ENCODE measurements around the gene FOXP1.

DNA sequence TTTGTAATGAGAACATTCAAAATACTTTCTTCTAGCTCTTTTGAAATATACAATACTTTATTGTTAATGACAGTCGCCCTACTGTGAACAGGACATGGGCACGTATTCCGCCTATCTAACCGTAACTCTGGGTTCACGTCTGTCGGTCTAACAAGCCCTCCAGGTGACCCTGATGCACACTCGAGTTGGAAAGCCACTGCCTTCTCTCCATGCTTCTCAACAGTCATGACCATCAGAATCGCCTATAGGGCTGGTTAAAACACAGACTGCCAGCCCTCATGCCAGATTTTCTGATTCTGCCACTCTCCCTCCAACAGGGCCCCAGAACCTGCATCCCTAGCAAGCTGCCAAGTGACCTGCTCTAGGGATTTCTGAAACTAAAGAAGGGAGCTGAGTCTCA lies 140.2 kb downstream of the FOXP1 start:
- TF ChIP-seq, protein P1, sequence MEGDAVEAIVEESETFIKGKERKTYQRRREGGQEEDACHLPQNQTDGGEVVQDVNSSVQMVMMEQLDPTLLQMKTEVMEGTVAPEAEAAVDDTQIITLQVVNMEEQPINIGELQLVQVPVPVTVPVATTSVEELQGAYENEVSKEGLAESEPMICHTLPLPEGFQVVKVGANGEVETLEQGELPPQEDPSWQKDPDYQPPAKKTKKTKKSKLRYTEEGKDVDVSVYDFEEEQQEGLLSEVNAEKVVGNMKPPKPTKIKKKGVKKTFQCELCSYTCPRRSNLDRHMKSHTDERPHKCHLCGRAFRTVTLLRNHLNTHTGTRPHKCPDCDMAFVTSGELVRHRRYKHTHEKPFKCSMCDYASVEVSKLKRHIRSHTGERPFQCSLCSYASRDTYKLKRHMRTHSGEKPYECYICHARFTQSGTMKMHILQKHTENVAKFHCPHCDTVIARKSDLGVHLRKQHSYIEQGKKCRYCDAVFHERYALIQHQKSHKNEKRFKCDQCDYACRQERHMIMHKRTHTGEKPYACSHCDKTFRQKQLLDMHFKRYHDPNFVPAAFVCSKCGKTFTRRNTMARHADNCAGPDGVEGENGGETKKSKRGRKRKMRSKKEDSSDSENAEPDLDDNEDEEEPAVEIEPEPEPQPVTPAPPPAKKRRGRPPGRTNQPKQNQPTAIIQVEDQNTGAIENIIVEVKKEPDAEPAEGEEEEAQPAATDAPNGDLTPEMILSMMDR (conservative IDR thresholded peaks at IDR 0.05 in 1 of 2, IDR thresholded peaks at IDR 0.05 in 1 of 2; ENCODE audit: low read depth in 1 of 2, low read length in 2 of 2), result no peak
- no peak for TF ChIP-seq EZH2 (IDR thresholded peaks at IDR 0.05; ENCODE audit: low read length, missing control alignments)

All from fibroblast of lung (primary cell).